Measurements from ENCODE around the gene RNFT2. TPM values are rescaled to one million over a fixed set of nuclear protein-coding genes. Genes with fewer than 3 reads are reported as not detected.

The RNFT2 gene
- total RNA-seq, 6 experiments from 2014 or later, result 0.09 to 2.1 (median 0.75) TPM

GRCh38 chr12:116838365-116838764, 100.2 kb downstream of the RNFT2 start:
- no peak overlapping the region for H3K4me3 ChIP-seq
- TF ChIP-seq CTCF (IDR thresholded peaks at IDR 0.05), result no peak
- TF ChIP-seq POLR2A (IDR thresholded peaks at IDR 0.05), result no peak
- no peaks in the 10 kb centered on the region for H3K9me3 ChIP-seq
- ATAC-seq (no peak), DNase-seq (no peak)
- H3K4me1 ChIP-seq, result no peaks in the 10 kb centered on the region
- no peaks in the 10 kb centered on the region for H3K27me3 ChIP-seq
- 78% methylated on average over 3 of the region's 4 CpGs for WGBS (ENCODE audit: insufficient coverage, low coverage, low lambda C conversion rate, missing lambda C conversion rate)
- intact Hi-C loops (cut with DNase I), result no loop called here
- H3K27ac ChIP-seq, result no peak overlapping the region
- no peaks in the 10 kb centered on the region for H3K36me3 ChIP-seq

GRCh38 chr12:116839287-116839830, 101.2 kb downstream of the RNFT2 start:
- WGBS (ENCODE audit: insufficient coverage, low coverage, low lambda C conversion rate, missing lambda C conversion rate), result 67% methylated on average over 3 of the region's 3 CpGs
- no peak for ATAC-seq
- no peaks in the 10 kb centered on the region for H3K27me3 ChIP-seq
- no peaks in the 10 kb centered on the region for H3K9me3 ChIP-seq
- TF ChIP-seq CTCF (IDR thresholded peaks at IDR 0.05) (no peak), POLR2A (IDR thresholded peaks at IDR 0.05) (no peak)
- H3K4me1 ChIP-seq, result no peaks in the 10 kb centered on the region
- no peaks in the 10 kb centered on the region for H3K36me3 ChIP-seq
- H3K4me3 ChIP-seq, result no peak overlapping the region
- intact Hi-C loops (cut with DNase I), result no loop called here
- no peak for DNase-seq
- H3K27ac ChIP-seq, result no peak overlapping the region

GRCh38 chr12:116843085-116843484, 105.0 kb downstream of the RNFT2 start:
- TF ChIP-seq POLR2A (IDR thresholded peaks at IDR 0.05), result no peak
- TF ChIP-seq CTCF (IDR thresholded peaks at IDR 0.05), result no peak
- Histone ChIP-seq H3K9me3 (no peaks in the 10 kb centered on the region), H3K4me3 (no peak overlapping the region), H3K27me3 (no peaks in the 10 kb centered on the region), H3K36me3 (no peaks in the 10 kb centered on the region), H3K4me1 (no peaks in the 10 kb centered on the region), H3K27ac (no peak overlapping the region)
- no peak for DNase-seq
- 86% methylated on average over 3 of the region's 6 CpGs for WGBS (ENCODE audit: insufficient coverage, low coverage, low lambda C conversion rate, missing lambda C conversion rate)
- ATAC-seq, result no peak
- intact Hi-C loops (cut with DNase I), result no loop called here

GRCh38 chr12:116849216-116849615, 111.1 kb downstream of the RNFT2 start:
- no peak for DNase-seq
- TF ChIP-seq POLR2A (IDR thresholded peaks at IDR 0.05) (no peak), CTCF (IDR thresholded peaks at IDR 0.05) (no peak)
- intact Hi-C loops (cut with DNase I), result no loop called here
- peak in 1 of 4 donors; percentile 41 for ATAC-seq
- WGBS (ENCODE audit: insufficient coverage, low coverage, low lambda C conversion rate, missing lambda C conversion rate), result 86% methylated on average over 4 of the region's 23 CpGs
- H3K4me1 ChIP-seq, result no peaks in the 10 kb centered on the region
- H3K27me3 ChIP-seq, result no peaks in the 10 kb centered on the region
- no peaks in the 10 kb centered on the region for H3K9me3 ChIP-seq
- no peak overlapping the region for H3K4me3 ChIP-seq
- H3K36me3 ChIP-seq, result no peaks in the 10 kb centered on the region
- H3K27ac ChIP-seq, result no peak overlapping the region

GRCh38 chr12:116852303-116852702, 114.2 kb downstream of the RNFT2 start:
- TF ChIP-seq CTCF (IDR thresholded peaks at IDR 0.05) (no peak), POLR2A (IDR thresholded peaks at IDR 0.05) (no peak)

More at GRCh38 chr12:116852303-116852702, 114.2 kb downstream of the RNFT2 start:
- DNase-seq (no peak), ATAC-seq (no peak)
- Histone ChIP-seq H3K36me3 (no peaks in the 10 kb centered on the region), H3K9me3 (no peaks in the 10 kb centered on the region), H3K4me3 (no peak overlapping the region), H3K27ac (no peak overlapping the region), H3K27me3 (peaks cover 0 to 6% of the 10 kb centered on the region in 2 donors), H3K4me1 (no peaks in the 10 kb centered on the region)
- intact Hi-C loops (cut with DNase I), result no loop called here
- 69% methylated on average over 3 of the region's 6 CpGs for WGBS (ENCODE audit: insufficient coverage, low coverage, low lambda C conversion rate, missing lambda C conversion rate)
